GM06990 (cell line): Measurements from ENCODE around the gene SPHKAP.

Source experiments
- DNase-seq: peaks from one replicate; pipeline ENCODE4 v3.0.0-alpha.2; 2011; ENCODE audit not compliant: insufficient read length; ENCODE audit errors: extremely low read depth
- H3K27me3 ChIP-seq: replicated peaks from 2 replicates; pipeline ENCODE4 v1.6.0; 2011; ENCODE audit warnings: low read length; ENCODE audit not compliant: control insufficient read depth, insufficient read depth
- H3K36me3 ChIP-seq: 2 replicates; pipeline ENCODE4 v1.5.1; 2011; ENCODE audit warnings: low read length; ENCODE audit not compliant: control insufficient read depth, insufficient read depth
- H3K4me3 ChIP-seq: replicated peaks from 2 replicates; pipeline ENCODE4 v1.5.1; 2011; ENCODE audit warnings: low read depth, mild to moderate bottlenecking, control low read depth, low read length
- CTCF ChIP-seq: IDR thresholded peaks from 2 replicates; pipeline ENCODE4 v1.5.1; 2011; ENCODE audit warnings: low read length, control low read depth, mild to moderate bottlenecking, inconsistent platforms; ENCODE audit not compliant: insufficient read depth, poor library complexity, severe bottlenecking

Gene SPHKAP

GRCh38 chr2:228135300-228135699 is 46.2 kb downstream of the SPHKAP start:
- DNase-seq, result no peak
- H3K36me3 ChIP-seq, result no peaks in the 10 kb centered on the region

GRCh38 chr2:228131833-228132232 is 49.7 kb downstream of the SPHKAP start:
- Histone ChIP-seq H3K4me3 (no peak overlapping the region), H3K27me3 (no peaks in the 10 kb centered on the region), H3K36me3 (no peaks in the 10 kb centered on the region)
- DNase-seq, result no peak
- TF ChIP-seq CTCF, result no peak

More at GRCh38 chr2:228135300-228135699, 46.2 kb downstream of the SPHKAP start:
- H3K27me3 ChIP-seq, result no peaks in the 10 kb centered on the region
- TF ChIP-seq CTCF, result no peak
- H3K4me3 ChIP-seq, result no peak overlapping the region

GRCh38 chr2:228126401-228126800 is 55.1 kb downstream of the SPHKAP start:
- no peak for TF ChIP-seq CTCF
- DNase-seq, result no peak
- no peaks in the 10 kb centered on the region for H3K36me3 ChIP-seq
- no peaks in the 10 kb centered on the region; the same call in 1 of the 2 replicates for H3K27me3 ChIP-seq
- H3K4me3 ChIP-seq, result no peak overlapping the region

- Histone ChIP-seq H3K4me3 (no peak overlapping the region), H3K36me3 (no peaks in the 10 kb centered on the region), H3K27me3 (no peaks in the 10 kb centered on the region; the same call in 1 of the 2 replicates)
- TF ChIP-seq CTCF, result no peak
- DNase-seq, result no peak
Measured at GRCh38 chr2:228118940-228119339, 62.5 kb downstream of the SPHKAP start.

GRCh38 chr2:228107846-228108245 is 73.6 kb downstream of the SPHKAP start:
- no peak for TF ChIP-seq CTCF
- Histone ChIP-seq H3K4me3 (no peak overlapping the region), H3K27me3 (no peaks in the 10 kb centered on the region), H3K36me3 (no peaks in the 10 kb centered on the region)
- no peak for DNase-seq

- H3K27me3 ChIP-seq, result no peaks in the 10 kb centered on the region
- no peak for DNase-seq
- H3K4me3 ChIP-seq, result no peak overlapping the region
- no peaks in the 10 kb centered on the region for H3K36me3 ChIP-seq
- no peak for TF ChIP-seq CTCF
Measured at GRCh38 chr2:228105526-228106250, 75.8 kb downstream of the SPHKAP start.
